HUES6 (cell line): Measurements from ENCODE around the gene ZDHHC14.
"Not testable (repeated sequence)": the region's sequence is repeated elsewhere in the genome, so short reads cannot be mapped to it uniquely, and the experiment has no call there.

Experiments used
- H3K27ac ChIP-seq: 2 replicates; pipeline ENCODE4 v1.7.0; 2013; ENCODE audit warnings: low read depth, mild to moderate bottlenecking, low read length, inconsistent platforms
- H3K27me3 ChIP-seq: 2 replicates; pipeline ENCODE4 v1.6.1; 2013; ENCODE audit warnings: low read length; ENCODE audit not compliant: control insufficient read depth, insufficient read depth
- H3K36me3 ChIP-seq: 2 replicates; pipeline ENCODE4 v1.6.1; 2013; ENCODE audit warnings: low read length; ENCODE audit not compliant: control insufficient read depth, insufficient read depth
- H3K4me1 ChIP-seq: 2 replicates; pipeline ENCODE4 v1.6.1; 2013; ENCODE audit warnings: low read length; ENCODE audit not compliant: control insufficient read depth, insufficient read depth
- H3K4me3 ChIP-seq: 2 replicates; pipeline ENCODE4 v1.5.1; 2013; ENCODE audit warnings: low read depth, low read length
- H3K9ac ChIP-seq: one replicate; pipeline ENCODE4 v1.6.1; 2013; ENCODE audit warnings: mild to moderate bottlenecking, low read length
- H3K9me3 ChIP-seq: 2 replicates; pipeline ENCODE4 v1.6.1; 2013; ENCODE audit warnings: low read depth, low read length; ENCODE audit not compliant: control insufficient read depth, insufficient read depth

The ZDHHC14 gene

GRCh38 chr6:157392927-157393668 lies 12.1 kb downstream of the ZDHHC14 start:
- Histone ChIP-seq H3K36me3 (no peaks in the 10 kb centered on the region), H3K4me3 (no peak overlapping the region), H3K27me3 (no peaks in the 10 kb centered on the region), H3K9ac (no peak overlapping the region), H3K4me1 (no peaks in the 10 kb centered on the region), H3K9me3 (peaks cover 36% of the 10 kb centered on the region), H3K27ac (no peak overlapping the region)

GRCh38 chr6:157393669-157394327 lies 12.8 kb downstream of the ZDHHC14 start:
- no peaks in the 10 kb centered on the region for H3K36me3 ChIP-seq
- no peaks in the 10 kb centered on the region for H3K27me3 ChIP-seq
- H3K9me3 ChIP-seq: peaks cover 34% of the 10 kb centered on the region
- H3K4me3 ChIP-seq: no peak overlapping the region
- H3K27ac ChIP-seq: no peak overlapping the region
- no peak overlapping the region for H3K9ac ChIP-seq
- no peaks in the 10 kb centered on the region for H3K4me1 ChIP-seq

GRCh38 chr6:157395199-157395598 lies 14.2 kb downstream of the ZDHHC14 start:
- H3K4me1 ChIP-seq, H3K36me3 ChIP-seq, H3K9ac ChIP-seq, H3K27ac ChIP-seq, H3K27me3 ChIP-seq, H3K4me3 ChIP-seq: not testable (repeated sequence)
- peaks cover 22% of the 10 kb centered on the region for H3K9me3 ChIP-seq

- H3K36me3 ChIP-seq: no peaks in the 10 kb centered on the region
Measured at GRCh38 chr6:157396026-157396425, 15.0 kb downstream of the ZDHHC14 start.

GRCh38 chr6:157397660-157398059 lies 16.7 kb downstream of the ZDHHC14 start:
- H3K27me3 ChIP-seq: no peaks in the 10 kb centered on the region
- no peak overlapping the region for H3K27ac ChIP-seq
- H3K4me3 ChIP-seq: no peak overlapping the region
- H3K36me3 ChIP-seq: no peaks in the 10 kb centered on the region
- H3K4me1 ChIP-seq: peaks cover 7% of the 10 kb centered on the region; the same call in 1 of the 2 replicates
- no peaks in the 10 kb centered on the region for H3K9me3 ChIP-seq
- no peak overlapping the region for H3K9ac ChIP-seq

More at GRCh38 chr6:157396026-157396425, 15.0 kb downstream of the ZDHHC14 start:
- no peaks in the 10 kb centered on the region for H3K27me3 ChIP-seq
- H3K9me3 ChIP-seq: peaks cover 15% of the 10 kb centered on the region
- no peak overlapping the region for H3K9ac ChIP-seq
- H3K27ac ChIP-seq: no peak overlapping the region
- H3K4me1 ChIP-seq: peaks cover 7% of the 10 kb centered on the region; the same call in 1 of the 2 replicates
- no peak overlapping the region for H3K4me3 ChIP-seq

- no peak overlapping the region for H3K27ac ChIP-seq
- H3K9me3 ChIP-seq: no peaks in the 10 kb centered on the region
- H3K4me1 ChIP-seq: peaks cover 11% of the 10 kb centered on the region
- no peak overlapping the region for H3K4me3 ChIP-seq
- H3K9ac ChIP-seq: no peak overlapping the region
- no peaks in the 10 kb centered on the region for H3K27me3 ChIP-seq
- H3K36me3 ChIP-seq: no peaks in the 10 kb centered on the region
Measured at GRCh38 chr6:157398151-157398550, 17.2 kb downstream of the ZDHHC14 start.

- H3K9ac ChIP-seq: no peak overlapping the region
- no peak overlapping the region for H3K4me3 ChIP-seq
Measured at GRCh38 chr6:157400676-157401075, 19.7 kb downstream of the ZDHHC14 start.

GRCh38 chr6:157401734-157402338 lies 20.8 kb downstream of the ZDHHC14 start:
- Histone ChIP-seq H3K27ac (no peak overlapping the region), H3K9ac (no peak overlapping the region), H3K9me3 (no peaks in the 10 kb centered on the region), H3K4me1 (peaks cover 27% of the 10 kb centered on the region), H3K27me3 (no peaks in the 10 kb centered on the region), H3K36me3 (no peaks in the 10 kb centered on the region), H3K4me3 (no peak overlapping the region)

More at GRCh38 chr6:157400676-157401075, 19.7 kb downstream of the ZDHHC14 start:
- Histone ChIP-seq H3K4me1 (peaks cover 17% of the 10 kb centered on the region), H3K27me3 (no peaks in the 10 kb centered on the region), H3K27ac (no peak overlapping the region), H3K9me3 (no peaks in the 10 kb centered on the region), H3K36me3 (no peaks in the 10 kb centered on the region)

- no peaks in the 10 kb centered on the region for H3K36me3 ChIP-seq
- H3K9me3 ChIP-seq: no peaks in the 10 kb centered on the region
- no peak overlapping the region for H3K27ac ChIP-seq
- H3K9ac ChIP-seq: no peak overlapping the region
- no peak overlapping the region for H3K4me3 ChIP-seq
- H3K27me3 ChIP-seq: no peaks in the 10 kb centered on the region
- peaks cover 30% of the 10 kb centered on the region for H3K4me1 ChIP-seq
Measured at GRCh38 chr6:157402996-157403685, 22.2 kb downstream of the ZDHHC14 start.

- Histone ChIP-seq H3K4me3 (no peak overlapping the region), H3K27ac (no peak overlapping the region), H3K27me3 (no peaks in the 10 kb centered on the region), H3K9ac (no peak overlapping the region), H3K4me1 (peaks cover 30% of the 10 kb centered on the region), H3K9me3 (no peaks in the 10 kb centered on the region), H3K36me3 (no peaks in the 10 kb centered on the region)
Measured at GRCh38 chr6:157403686-157404051, 22.7 kb downstream of the ZDHHC14 start.

GRCh38 chr6:157405986-157406385 lies 25.0 kb downstream of the ZDHHC14 start:
- Histone ChIP-seq H3K27ac (no peak overlapping the region), H3K9me3 (no peaks in the 10 kb centered on the region), H3K4me1 (peaks cover 23% of the 10 kb centered on the region), H3K4me3 (no peak overlapping the region), H3K36me3 (no peaks in the 10 kb centered on the region), H3K27me3 (no peaks in the 10 kb centered on the region), H3K9ac (no peak overlapping the region)
